Measurements from ENCODE around the gene UBR3.
"Not testable (repeated sequence)": the region's sequence is repeated elsewhere in the genome, so short reads cannot be mapped to it uniquely, and the experiment has no call there.

The UBR3 gene

GRCh38 chr2:170106102-170106840 lies 279.0 kb downstream of the UBR3 start:
- DNase-seq (ENCODE audit: low read depth), result no peak

GRCh38 chr2:170113168-170113894 lies 286.1 kb downstream of the UBR3 start:
- no peak for DNase-seq (ENCODE audit: low read depth)

- DNase-seq (ENCODE audit: low read depth), result no peak
Measured at GRCh38 chr2:170115501-170116229, 288.4 kb downstream of the UBR3 start.

- no peak for DNase-seq (ENCODE audit: low read depth)
Measured at GRCh38 chr2:170118641-170119040, 291.4 kb downstream of the UBR3 start.

GRCh38 chr2:170119326-170119725 lies 292.1 kb downstream of the UBR3 start:
- not testable (repeated sequence) for DNase-seq (ENCODE audit: low read depth)

- DNase-seq (ENCODE audit: low read depth), result no peak
Measured at GRCh38 chr2:170121689-170122088, 294.4 kb downstream of the UBR3 start.

- peak; percentile 19 for DNase-seq (ENCODE audit: low read depth)
Measured at GRCh38 chr2:170122883-170123547, 295.8 kb downstream of the UBR3 start.

GRCh38 chr2:170123593-170123992 lies 296.3 kb downstream of the UBR3 start:
- DNase-seq (ENCODE audit: low read depth), result peak; percentile 43

GRCh38 chr2:170126138-170126728 lies 299.0 kb downstream of the UBR3 start:
- DNase-seq (ENCODE audit: low read depth), result not testable (repeated sequence)

Data from EH (cell line).